HEK293T (cell line): ENCODE results near the gene POGZ.

Source experiments
- ELF4 ChIP-seq: fragments of 450-650 bp; IDR thresholded peaks from 2 replicates; pipeline ENCODE4 v1.6.1; 2017; ENCODE audit warnings: antibody characterized with exemption
- FOXA1 ChIP-seq: fragments of 450-650 bp; IDR thresholded peaks from 2 replicates; pipeline ENCODE4 v1.6.1; 2016; ENCODE audit warnings: mild to moderate bottlenecking
- FOXM1 ChIP-seq: fragments of 450-650 bp; IDR thresholded peaks from 2 replicates; pipeline ENCODE4 v1.6.1; 2017; ENCODE audit warnings: mild to moderate bottlenecking, borderline replicate concordance
- L3MBTL2 ChIP-seq: fragments of 450-650 bp; conservative IDR thresholded peaks from 2 replicates; pipeline ENCODE4 v1.6.1; 2016; ENCODE audit warnings: mild to moderate bottlenecking
- SP1 ChIP-seq: fragments of 450-650 bp; IDR thresholded peaks from 2 replicates; pipeline ENCODE4 v1.6.1; 2017
- SUZ12 ChIP-seq: fragments of 450-650 bp; IDR thresholded peaks from 2 replicates; pipeline ENCODE4 v1.6.1; 2016; ENCODE audit warnings: mild to moderate bottlenecking
- TF ChIP-seq, protein P1 (sequence below): fragments of 450-650 bp; IDR thresholded peaks from 2 replicates; pipeline ENCODE4 v1.6.1; 2016

DNA sequence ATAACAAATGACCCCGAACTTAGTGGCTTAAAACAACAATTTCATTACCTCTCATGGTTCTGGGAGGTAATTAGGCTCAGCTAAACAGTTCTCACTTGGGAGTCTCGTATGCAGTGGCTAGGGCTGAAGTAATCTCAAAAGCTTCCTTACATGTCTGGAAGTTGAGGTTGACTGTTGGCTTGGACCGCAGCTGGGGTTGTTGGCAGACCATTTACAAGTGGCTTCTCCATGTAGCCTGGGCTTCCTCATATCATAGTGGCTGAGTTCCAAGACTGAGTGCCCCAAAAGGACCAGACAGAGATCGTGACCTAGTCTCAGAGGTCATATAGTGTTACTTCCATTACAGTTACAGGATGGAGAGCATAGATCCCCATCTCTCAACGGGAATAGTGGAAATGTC lies 2.4 kb upstream of the POGZ start:
- TF ChIP-seq, protein P1, sequence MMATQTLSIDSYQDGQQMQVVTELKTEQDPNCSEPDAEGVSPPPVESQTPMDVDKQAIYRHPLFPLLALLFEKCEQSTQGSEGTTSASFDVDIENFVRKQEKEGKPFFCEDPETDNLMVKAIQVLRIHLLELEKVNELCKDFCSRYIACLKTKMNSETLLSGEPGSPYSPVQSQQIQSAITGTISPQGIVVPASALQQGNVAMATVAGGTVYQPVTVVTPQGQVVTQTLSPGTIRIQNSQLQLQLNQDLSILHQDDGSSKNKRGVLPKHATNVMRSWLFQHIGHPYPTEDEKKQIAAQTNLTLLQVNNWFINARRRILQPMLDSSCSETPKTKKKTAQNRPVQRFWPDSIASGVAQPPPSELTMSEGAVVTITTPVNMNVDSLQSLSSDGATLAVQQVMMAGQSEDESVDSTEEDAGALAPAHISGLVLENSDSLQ, result no peak
- no peak for TF ChIP-seq SP1
- no peak for TF ChIP-seq L3MBTL2
- no peak for TF ChIP-seq FOXM1
- no peak for TF ChIP-seq ELF4
- TF ChIP-seq SUZ12, result no peak
- no peak for TF ChIP-seq FOXA1
